T-helper 2 cell (primary cell): ENCODE results near the gene ACSL6.

Source experiments
- DNase-seq, 5 experiments: peaks; one replicate each; pipeline versions ENCODE4 v3.0.0 to v3.0.0-alpha.2; 2012 to 2022

Gene ACSL6

GRCh38 chr5:131999441-132000240 lies 11.8 kb downstream of the ACSL6 start:
- DNase-seq, result no peak

DNA sequence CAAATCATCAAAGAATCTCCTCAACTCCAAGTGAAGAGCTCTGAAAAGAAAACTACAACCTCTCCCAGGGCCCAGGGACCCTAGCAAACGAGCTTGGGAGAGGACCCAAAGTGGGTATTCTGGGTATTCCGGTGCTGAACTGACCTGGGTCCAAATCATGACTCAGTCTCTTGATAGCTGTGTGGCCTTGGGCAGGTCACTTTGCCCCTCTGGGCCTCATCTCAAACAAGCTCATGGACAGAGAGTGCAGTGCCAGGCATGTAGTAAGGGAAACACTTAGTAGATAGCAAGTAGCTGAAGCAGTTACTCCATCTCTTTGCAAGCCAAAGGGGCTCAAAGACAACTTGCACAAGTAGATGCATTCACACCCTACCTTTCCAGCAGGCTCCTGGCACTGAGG lies 12.4 kb downstream of the ACSL6 start:
- no peak for DNase-seq

DNA sequence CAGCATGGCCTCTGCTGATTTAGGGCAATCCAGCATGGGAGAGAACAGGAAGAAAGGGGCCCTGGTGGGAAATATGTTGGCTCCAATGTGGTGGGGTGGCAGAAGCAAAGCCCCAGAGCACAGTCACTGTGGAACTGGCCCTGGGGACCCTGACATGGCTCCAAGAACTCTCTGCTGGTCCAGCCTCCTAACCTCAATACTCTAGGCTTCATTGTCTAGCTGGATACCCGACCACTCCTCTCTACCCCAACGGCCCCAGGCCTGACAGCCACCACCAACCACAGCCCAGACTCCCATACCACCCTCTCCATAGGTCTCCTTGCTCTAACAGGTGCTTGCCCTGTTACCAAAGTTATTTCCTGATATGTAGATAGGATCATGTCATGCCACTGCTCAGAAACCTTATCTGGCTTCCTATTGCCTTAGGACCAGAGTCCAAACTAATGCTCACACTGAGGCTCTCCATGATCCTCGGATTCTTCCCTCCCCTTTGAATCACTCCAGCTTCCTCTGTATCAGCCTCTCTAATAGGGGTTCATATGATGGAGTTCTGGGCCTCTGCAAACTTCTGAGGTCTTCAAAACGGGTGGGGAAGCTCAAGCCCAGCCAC lies 12.9 kb downstream of the ACSL6 start:
- no peak for DNase-seq

GRCh38 chr5:131997727-131998117 lies 13.7 kb downstream of the ACSL6 start:
- no peak for DNase-seq

GRCh38 chr5:131997026-131997726 lies 14.3 kb downstream of the ACSL6 start:
- no peak for DNase-seq

- DNase-seq, result peak in 1 of 5 experiments; percentile 42
These were observed 15.0 kb downstream of the ACSL6 start for GRCh38 chr5:131996210-131997025.

- DNase-seq, result no peak
These were observed 16.8 kb downstream of the ACSL6 start for GRCh38 chr5:131994533-131995226.

GRCh38 chr5:131994090-131994489 lies 17.4 kb downstream of the ACSL6 start:
- no peak for DNase-seq

GRCh38 chr5:131993676-131994075 lies 17.8 kb downstream of the ACSL6 start:
- no peak for DNase-seq

GRCh38 chr5:131992370-131992769 lies 19.1 kb downstream of the ACSL6 start:
- DNase-seq, result no peak

- no peak for DNase-seq
These were observed 19.7 kb downstream of the ACSL6 start for GRCh38 chr5:131991593-131992324.

GRCh38 chr5:131990716-131991115 lies 20.7 kb downstream of the ACSL6 start:
- no peak for DNase-seq

DNA sequence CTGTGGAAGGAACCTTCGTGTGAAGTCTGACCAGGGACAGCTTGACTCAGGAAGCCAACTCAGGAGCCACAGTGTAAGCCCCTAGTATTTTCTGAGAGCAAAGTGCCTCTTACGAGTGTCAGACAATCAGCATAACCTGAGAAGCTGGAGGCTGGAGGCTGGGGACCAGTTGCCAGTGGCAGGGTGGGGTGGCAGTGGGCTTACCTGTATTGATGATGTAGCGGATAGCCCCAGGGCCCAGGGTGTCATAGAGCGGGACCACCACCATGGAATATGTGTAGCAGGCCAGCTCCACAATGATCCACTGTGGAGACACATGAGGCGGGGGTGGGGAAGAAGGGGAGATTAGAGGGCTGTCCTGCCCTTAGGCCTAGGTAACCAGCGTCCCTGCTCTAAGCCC lies 22.9 kb downstream of the ACSL6 start:
- DNase-seq, result no peak

GRCh38 chr5:131987251-131987650 lies 24.2 kb downstream of the ACSL6 start:
- no peak for DNase-seq

- no peak for DNase-seq
These were observed 25.1 kb downstream of the ACSL6 start for GRCh38 chr5:131986161-131986912.

- DNase-seq, result no peak
These were observed 26.3 kb downstream of the ACSL6 start for GRCh38 chr5:131984956-131985665.

GRCh38 chr5:131983244-131983771 lies 28.1 kb downstream of the ACSL6 start:
- DNase-seq, result no peak

DNA sequence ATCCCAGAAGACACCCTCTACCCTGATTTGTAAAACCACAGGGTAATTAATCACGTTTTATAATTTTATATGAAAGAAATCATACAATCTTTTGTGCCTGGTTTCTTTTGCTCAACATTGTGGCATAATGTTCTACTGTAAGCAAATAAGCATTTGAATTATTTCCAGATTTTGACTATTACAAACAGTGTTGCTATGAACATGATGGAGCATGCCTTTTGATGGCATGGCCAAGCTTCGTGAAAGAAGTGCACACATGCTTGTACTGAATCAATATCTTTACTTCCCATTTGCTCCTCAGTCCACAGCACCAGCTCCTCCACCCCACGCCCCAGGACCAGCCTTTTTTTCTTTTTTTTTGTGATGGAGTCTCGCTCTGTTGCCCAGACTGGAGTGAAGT lies 29.9 kb downstream of the ACSL6 start:
- DNase-seq, result no peak

DNA sequence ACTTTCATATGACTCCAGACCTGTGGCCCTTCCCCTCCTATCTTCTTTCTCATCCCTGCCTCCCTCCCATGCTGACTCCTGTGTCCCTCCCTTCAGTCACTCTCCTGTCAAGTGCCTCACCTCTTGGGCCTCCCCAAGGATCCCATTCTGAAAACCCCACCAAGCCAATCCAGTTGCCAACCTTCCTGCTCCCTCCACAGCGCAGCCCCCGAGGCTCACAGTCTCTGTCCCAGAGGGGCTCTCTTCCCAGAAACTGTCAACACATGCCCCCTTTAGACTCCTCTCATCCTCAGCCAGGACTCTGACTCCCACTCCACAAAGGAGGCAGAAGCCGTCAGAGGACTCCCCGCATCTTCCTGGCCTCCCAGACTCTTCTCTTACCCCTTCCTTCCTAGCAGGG lies 30.8 kb downstream of the ACSL6 start:
- DNase-seq, result no peak

GRCh38 chr5:131979816-131980215 lies 31.6 kb downstream of the ACSL6 start:
- no peak for DNase-seq
